Measurements from ENCODE around the gene CCDC9.

Gene CCDC9

DNA sequence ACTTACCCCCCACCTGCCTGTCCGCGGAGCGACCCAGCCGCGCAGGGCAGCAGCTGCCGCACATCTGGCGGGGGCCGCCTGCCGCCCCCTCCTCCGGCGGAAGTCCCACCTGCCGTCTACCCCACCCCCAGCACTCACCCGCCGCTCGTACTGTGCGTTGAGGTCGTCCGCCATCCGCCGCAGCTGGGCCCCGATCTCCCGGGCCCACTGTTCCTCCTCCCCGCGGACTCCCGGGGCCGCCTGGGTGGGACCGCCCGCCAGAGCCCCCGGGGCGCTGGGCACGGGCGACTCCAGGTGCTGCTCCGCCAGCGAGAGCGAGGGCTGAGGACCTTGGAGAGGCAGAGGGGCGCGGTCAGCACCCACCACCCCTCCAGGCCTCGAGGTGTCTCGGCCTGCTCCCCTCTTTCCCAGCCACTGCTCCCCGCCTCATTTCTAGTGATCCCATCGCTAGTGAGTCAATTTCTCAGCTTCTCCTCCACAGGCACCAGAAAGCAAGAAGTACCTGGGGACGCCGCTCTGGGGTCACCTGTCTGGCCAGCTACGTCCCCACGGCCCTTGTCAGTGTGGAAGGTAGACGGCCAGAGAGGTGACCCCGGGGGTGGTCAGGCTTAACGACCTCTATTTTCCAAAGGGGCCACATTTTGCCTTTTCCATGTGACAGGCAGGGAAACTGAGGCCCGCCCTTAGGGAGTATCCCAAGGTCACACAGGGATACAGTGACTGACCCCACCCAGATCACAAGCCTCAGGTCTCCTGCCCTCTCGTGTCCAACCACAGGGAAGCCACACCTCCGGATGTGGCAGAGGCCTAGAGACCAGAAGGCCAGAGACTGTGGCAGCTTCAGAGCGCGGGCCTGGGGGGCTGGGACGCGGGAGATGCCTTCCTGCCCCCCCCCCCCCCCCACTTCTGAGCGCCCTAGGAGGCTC lies 29.6 kb upstream of the CCDC9 start:
- Histone ChIP-seq H3K4me3 (ENCODE audit: insufficient read depth, low read depth, low read length, poor library complexity, severe bottlenecking) (peak overlapping the region; percentile 59), H3K27me3 (replicated peaks; ENCODE audit: control insufficient read depth, insufficient read depth, low read length, poor library complexity, severe bottlenecking) (no peaks in the 10 kb centered on the region), H3K36me3 (ENCODE audit: control insufficient read depth, insufficient read depth, low read length) (no peaks in the 10 kb centered on the region), H3K4me1 (ENCODE audit: control insufficient read depth, insufficient read depth, low read length, poor library complexity, severe bottlenecking) (peaks cover 36% of the 10 kb centered on the region), H3K9me3 (ENCODE audit: control insufficient read depth, low read length) (no peaks in the 10 kb centered on the region), H3K27ac (ENCODE audit: insufficient read depth, low read length, poor library complexity, severe bottlenecking) (peak overlapping the region; percentile 83)
- DNase-seq = peak in 2 of 3 donors; percentile 45 to 54

DNA sequence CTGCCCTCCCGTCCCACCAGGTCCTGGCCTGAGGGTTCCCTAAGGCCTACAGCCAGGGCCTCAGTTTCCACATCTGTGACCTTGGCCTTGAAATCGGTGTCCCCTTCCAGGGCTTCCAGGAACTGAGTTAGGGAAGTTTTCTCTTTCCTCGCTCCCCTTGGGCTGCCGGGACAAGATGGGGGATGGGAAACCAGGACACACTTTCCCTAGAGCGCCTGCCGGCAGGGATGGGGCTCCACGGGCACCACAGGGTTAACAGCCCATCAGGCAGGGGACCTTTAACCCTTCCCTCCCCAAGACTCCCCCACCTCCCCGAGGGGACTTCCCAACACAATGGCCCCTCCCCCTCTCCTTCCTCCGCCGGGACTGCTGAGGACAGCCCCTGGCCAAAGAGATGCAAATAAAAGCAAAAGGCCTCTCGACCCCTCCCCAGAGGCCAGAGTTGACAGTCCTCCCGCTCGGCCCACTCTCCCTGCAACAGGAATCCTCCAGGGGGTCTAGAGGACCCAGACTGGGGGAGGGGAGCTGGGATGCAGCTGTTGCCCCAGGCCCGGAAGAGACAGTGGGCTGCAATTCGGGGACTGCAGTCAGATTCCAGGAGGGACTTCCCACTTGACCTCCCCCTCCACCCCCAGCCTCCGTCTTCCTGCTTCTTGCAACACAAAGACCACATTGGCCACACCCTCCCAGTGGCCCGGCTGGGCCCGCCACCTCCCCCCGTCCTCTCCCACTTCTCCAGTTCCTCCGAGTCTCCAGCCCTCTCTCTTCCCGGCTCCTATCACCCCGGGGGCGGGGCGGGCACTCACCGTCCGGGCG lies 28.8 kb upstream of the CCDC9 start:
- peak overlapping the region; percentile 83 for H3K27ac ChIP-seq (ENCODE audit: insufficient read depth, low read length, poor library complexity, severe bottlenecking)
- peak in 2 of 3 donors; percentile 27 to 46 for DNase-seq
- H3K36me3 ChIP-seq (ENCODE audit: control insufficient read depth, insufficient read depth, low read length) = no peaks in the 10 kb centered on the region
- peaks cover 38% of the 10 kb centered on the region for H3K4me1 ChIP-seq (ENCODE audit: control insufficient read depth, insufficient read depth, low read length, poor library complexity, severe bottlenecking)
- H3K27me3 ChIP-seq (replicated peaks; ENCODE audit: control insufficient read depth, insufficient read depth, low read length, poor library complexity, severe bottlenecking) = no peaks in the 10 kb centered on the region
- no peaks in the 10 kb centered on the region for H3K9me3 ChIP-seq (ENCODE audit: control insufficient read depth, low read length)
- peak overlapping the region; percentile 59 for H3K4me3 ChIP-seq (ENCODE audit: insufficient read depth, low read depth, low read length, poor library complexity, severe bottlenecking)

DNA sequence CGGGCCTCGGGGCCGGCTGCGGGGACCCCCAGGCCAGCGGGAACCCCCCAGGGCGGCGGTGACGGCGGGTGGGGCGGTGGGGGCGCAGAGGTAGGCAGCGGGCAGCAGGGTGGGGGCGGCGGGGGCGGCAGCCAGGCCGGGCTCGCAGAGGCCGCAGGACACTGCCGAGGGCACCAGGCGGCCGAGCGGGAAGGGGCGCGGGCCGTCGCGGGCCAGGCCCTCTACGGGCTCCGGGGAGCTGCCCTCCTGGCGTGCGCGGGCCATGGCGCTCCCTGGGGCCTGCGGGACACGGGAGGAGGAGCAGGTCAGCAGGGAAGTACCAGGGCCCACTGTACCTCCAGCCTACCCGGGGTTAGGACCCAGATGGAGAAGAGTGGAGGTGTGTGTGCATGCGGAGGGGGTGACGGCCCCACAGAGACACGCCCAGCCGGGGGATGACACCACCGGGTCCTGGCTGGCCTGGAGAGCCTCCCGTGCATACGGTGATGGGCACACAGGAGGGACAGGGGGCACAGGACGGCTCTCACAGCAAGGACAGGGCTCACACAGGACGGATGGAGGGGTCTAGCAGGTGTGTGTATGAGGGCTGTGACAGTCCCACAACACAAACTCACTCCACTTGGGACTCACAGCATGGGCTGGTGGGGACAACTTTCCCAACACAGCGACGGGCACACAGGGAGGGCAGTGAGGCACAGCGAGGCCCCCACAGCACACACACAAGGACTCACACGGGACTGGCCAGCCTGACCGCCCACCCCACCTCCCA lies 28.0 kb upstream of the CCDC9 start:
- Histone ChIP-seq H3K9me3 (ENCODE audit: control insufficient read depth, low read length) (no peaks in the 10 kb centered on the region), H3K27ac (ENCODE audit: insufficient read depth, low read length, poor library complexity, severe bottlenecking) (peak overlapping the region; percentile 83), H3K36me3 (ENCODE audit: control insufficient read depth, insufficient read depth, low read length) (no peaks in the 10 kb centered on the region), H3K4me3 (ENCODE audit: insufficient read depth, low read depth, low read length, poor library complexity, severe bottlenecking) (peak overlapping the region; percentile 59), H3K27me3 (replicated peaks; ENCODE audit: control insufficient read depth, insufficient read depth, low read length, poor library complexity, severe bottlenecking) (no peaks in the 10 kb centered on the region), H3K4me1 (ENCODE audit: control insufficient read depth, insufficient read depth, low read length, poor library complexity, severe bottlenecking) (peaks cover 38% of the 10 kb centered on the region)
- peak in 2 of 3 donors; percentile 26 to 29 for DNase-seq

DNA sequence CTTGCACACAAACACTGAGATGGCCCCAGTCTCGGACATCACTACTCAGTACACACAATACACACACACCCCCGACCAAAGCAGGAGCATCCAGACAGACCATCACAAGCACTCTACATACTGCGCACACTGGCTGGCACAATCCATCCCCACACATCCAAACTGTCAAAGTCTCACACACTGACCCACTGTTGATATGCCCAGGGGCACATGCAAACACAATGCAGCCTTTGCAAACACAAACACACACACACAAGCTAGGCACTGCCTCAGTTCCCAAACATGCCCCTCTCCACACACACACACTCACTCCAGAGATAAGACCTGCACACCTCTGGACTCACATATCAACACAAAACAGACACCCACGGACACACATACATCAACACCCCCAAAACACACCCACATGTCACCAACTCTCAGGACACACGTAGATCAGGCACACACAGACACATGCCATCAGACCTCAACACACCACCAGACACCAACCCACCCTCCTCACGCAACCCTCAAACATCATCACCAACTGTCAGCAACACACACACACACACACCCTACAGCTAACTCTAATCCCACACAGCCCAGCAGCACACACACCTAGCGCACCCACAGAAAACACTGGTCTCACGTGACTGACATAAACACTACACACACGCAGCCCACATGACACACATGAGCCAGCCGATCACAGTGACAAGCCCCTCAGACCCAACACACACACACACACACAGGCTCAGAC lies 27.2 kb upstream of the CCDC9 start:
- DNase-seq = peak in 2 of 3 donors; percentile 17 to 26
- Histone ChIP-seq H3K27ac (ENCODE audit: insufficient read depth, low read length, poor library complexity, severe bottlenecking) (peak overlapping the region; percentile 43), H3K4me1 (ENCODE audit: control insufficient read depth, insufficient read depth, low read length, poor library complexity, severe bottlenecking) (peaks cover 38% of the 10 kb centered on the region), H3K4me3 (ENCODE audit: insufficient read depth, low read depth, low read length, poor library complexity, severe bottlenecking) (peak overlapping the region; percentile 44), H3K27me3 (replicated peaks; ENCODE audit: control insufficient read depth, insufficient read depth, low read length, poor library complexity, severe bottlenecking) (no peaks in the 10 kb centered on the region), H3K36me3 (ENCODE audit: control insufficient read depth, insufficient read depth, low read length) (no peaks in the 10 kb centered on the region), H3K9me3 (ENCODE audit: control insufficient read depth, low read length) (no peaks in the 10 kb centered on the region)

DNA sequence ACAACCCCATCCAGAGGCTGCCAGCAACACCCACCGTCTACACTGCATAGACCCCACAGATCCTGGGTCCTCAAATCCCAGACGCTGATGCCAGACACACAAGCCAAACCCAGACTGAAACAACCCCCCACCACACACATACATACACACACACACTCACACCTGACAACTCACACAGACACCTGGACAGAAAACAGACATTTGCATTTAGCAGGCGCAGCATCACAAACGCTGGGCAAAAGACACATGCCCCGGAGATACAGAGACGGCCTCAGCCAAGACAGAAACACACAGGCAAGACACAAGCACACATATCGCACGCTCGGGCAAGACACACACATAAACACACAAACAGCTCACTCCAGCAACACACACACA lies 26.7 kb upstream of the CCDC9 start:
- Histone ChIP-seq H3K4me1 (ENCODE audit: control insufficient read depth, insufficient read depth, low read length, poor library complexity, severe bottlenecking) (peaks cover 38% of the 10 kb centered on the region), H3K27ac (ENCODE audit: insufficient read depth, low read length, poor library complexity, severe bottlenecking) (peak overlapping the region; percentile 43)

DNA sequence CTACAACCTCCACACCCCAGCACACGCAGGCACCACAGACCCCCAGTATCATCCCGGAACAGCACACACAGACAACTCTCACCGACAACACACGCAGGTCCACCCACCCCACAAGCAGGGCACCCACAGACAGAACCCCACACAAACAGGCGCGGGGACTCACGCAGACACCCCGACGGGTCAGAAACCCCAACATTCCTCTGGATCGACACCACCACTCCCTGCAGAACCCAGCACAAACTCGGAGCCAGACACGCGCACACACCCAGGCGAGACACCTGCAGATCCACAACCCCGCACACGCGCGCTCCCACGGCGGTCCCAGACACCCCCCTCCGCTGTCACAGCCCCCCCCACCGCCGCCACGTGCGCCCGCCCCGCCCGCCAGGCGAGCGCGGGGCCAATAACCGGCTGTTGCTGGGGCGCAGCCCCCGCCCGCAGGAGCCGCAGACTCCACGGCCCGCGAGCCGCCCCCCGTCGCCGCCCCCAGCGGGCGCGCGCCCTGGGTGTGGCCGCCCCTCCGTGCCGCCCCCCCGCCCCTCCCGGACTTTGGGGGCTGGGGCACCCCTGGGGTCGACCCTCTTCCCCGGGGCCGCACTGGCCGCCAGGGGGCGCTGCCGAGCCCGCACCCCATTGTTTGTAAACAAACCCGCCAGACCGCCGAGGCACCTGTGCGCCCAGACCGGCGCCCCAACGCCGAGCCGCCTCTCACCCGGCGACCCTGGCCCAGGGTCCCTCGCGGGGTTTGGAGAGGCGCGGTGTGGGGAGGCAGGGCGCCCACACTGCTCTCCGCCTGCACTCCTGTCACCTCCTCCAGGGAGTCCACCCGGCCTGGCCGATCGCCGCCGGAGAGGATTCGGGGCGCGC lies 26.0 kb upstream of the CCDC9 start:
- peak; percentile 76 to 86 (median 79) for DNase-seq
- no peaks in the 10 kb centered on the region for H3K36me3 ChIP-seq (ENCODE audit: control insufficient read depth, insufficient read depth, low read length)
- no peaks in the 10 kb centered on the region for H3K9me3 ChIP-seq (ENCODE audit: control insufficient read depth, low read length)
- peak overlapping the region; percentile 84 for H3K4me3 ChIP-seq (ENCODE audit: insufficient read depth, low read depth, low read length, poor library complexity, severe bottlenecking)
- H3K4me1 ChIP-seq (ENCODE audit: control insufficient read depth, insufficient read depth, low read length, poor library complexity, severe bottlenecking) = peaks cover 38% of the 10 kb centered on the region
- H3K27ac ChIP-seq (ENCODE audit: insufficient read depth, low read length, poor library complexity, severe bottlenecking) = peak overlapping the region; percentile 83
- H3K27me3 ChIP-seq (replicated peaks; ENCODE audit: control insufficient read depth, insufficient read depth, low read length, poor library complexity, severe bottlenecking) = no peaks in the 10 kb centered on the region

More for the DNA sequence above, 26.7 kb upstream of the CCDC9 start:
- Histone ChIP-seq H3K4me3 (ENCODE audit: insufficient read depth, low read depth, low read length, poor library complexity, severe bottlenecking) (peak overlapping the region; percentile 39), H3K27me3 (replicated peaks; ENCODE audit: control insufficient read depth, insufficient read depth, low read length, poor library complexity, severe bottlenecking) (no peaks in the 10 kb centered on the region), H3K9me3 (ENCODE audit: control insufficient read depth, low read length) (no peaks in the 10 kb centered on the region), H3K36me3 (ENCODE audit: control insufficient read depth, insufficient read depth, low read length) (no peaks in the 10 kb centered on the region)
- DNase-seq = no peak

DNA sequence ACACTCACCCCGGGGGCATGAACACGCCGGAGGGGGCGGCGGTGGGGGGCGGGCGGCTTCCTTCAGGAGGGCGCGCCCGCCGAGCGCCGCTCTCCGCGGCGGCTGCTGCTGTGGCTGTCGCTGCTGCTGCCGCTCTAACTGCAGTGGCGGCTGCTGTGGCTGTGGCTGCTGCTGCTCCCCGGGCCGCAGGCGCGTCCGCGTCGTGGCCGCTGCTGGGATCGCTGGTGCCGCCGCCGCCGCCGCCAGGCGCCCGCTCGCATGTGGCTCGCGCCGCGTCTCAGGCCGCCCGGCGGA lies 25.5 kb upstream of the CCDC9 start, which contains the start of gene BBC3:
TSS of gene BBC3 (minus strand) at position 279 of the 294 bp plus-strand sequence. CDS start 2,768 bp downstream, outside the sequence.
- Histone ChIP-seq H3K27me3 (replicated peaks; ENCODE audit: control insufficient read depth, insufficient read depth, low read length, poor library complexity, severe bottlenecking) (no peaks in the 10 kb centered on the region), H3K27ac (ENCODE audit: insufficient read depth, low read length, poor library complexity, severe bottlenecking) (peak within 1 kb of the TSS; percentile 83), H3K4me1 (ENCODE audit: control insufficient read depth, insufficient read depth, low read length, poor library complexity, severe bottlenecking) (peaks cover 38% of the 10 kb centered on the region), H3K4me3 (ENCODE audit: insufficient read depth, low read depth, low read length, poor library complexity, severe bottlenecking) (peak within 1 kb of the TSS; percentile 84), H3K36me3 (ENCODE audit: control insufficient read depth, insufficient read depth, low read length) (no peaks in the 10 kb centered on the region), H3K9me3 (ENCODE audit: control insufficient read depth, low read length) (no peaks in the 10 kb centered on the region)
- DNase-seq = no peak

DNA sequence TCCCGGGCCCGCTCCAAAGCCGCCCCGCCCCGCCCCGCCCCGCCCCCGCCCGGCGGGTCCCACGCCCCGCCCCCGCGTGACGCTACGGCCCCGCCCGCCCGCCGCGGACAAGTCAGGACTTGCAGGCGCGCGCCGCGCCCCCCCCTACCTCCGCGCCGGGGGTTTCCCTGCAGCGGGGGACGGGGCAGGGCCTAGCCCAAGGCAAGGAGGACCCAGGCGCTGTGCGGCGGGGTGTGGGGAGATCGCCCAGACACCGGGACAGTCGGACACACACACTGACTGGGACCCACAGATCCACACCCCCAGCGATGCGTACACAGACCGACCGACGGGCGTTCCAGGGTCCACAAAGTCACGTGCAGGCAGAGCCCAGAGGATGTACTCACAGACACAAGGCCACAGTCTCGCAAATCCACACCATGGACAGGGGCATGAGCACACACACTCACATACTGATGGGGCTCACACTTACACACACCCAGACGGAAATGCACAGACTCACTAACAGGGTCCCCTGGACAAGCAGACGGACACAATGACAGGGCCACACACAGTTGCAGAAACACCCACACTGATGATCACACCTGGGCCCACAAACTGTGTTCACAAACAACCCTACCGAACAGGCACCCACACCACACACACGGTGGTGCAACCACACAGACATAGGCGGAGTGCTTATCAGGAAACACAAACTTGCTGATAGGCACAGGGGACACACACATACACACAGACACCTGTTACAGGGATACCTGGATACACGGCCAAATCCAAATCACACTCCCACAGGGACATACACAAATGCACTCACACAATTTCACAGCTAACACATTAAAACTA lies 24.9 kb upstream of the CCDC9 start:
- no peaks in the 10 kb centered on the region for H3K27me3 ChIP-seq (replicated peaks; ENCODE audit: control insufficient read depth, insufficient read depth, low read length, poor library complexity, severe bottlenecking)
- no peaks in the 10 kb centered on the region for H3K9me3 ChIP-seq (ENCODE audit: control insufficient read depth, low read length)
- peaks cover 35% of the 10 kb centered on the region for H3K4me1 ChIP-seq (ENCODE audit: control insufficient read depth, insufficient read depth, low read length, poor library complexity, severe bottlenecking)
- H3K4me3 ChIP-seq (ENCODE audit: insufficient read depth, low read depth, low read length, poor library complexity, severe bottlenecking) = peak overlapping the region; percentile 42
- no peaks in the 10 kb centered on the region for H3K36me3 ChIP-seq (ENCODE audit: control insufficient read depth, insufficient read depth, low read length)
- DNase-seq = peak; percentile 90 to 93 (median 92)
- H3K27ac ChIP-seq (ENCODE audit: insufficient read depth, low read length, poor library complexity, severe bottlenecking) = peak overlapping the region; percentile 82
